HG02610 (cell line): ENCODE measurements around the gene KBTBD3.
"Not testable (repeated sequence)": the region's sequence is repeated elsewhere in the genome, so short reads cannot be mapped to it uniquely, and the experiment has no call there.

Experiments
- ATAC-seq: cut with Tn5 transposase; IDR thresholded peaks from one replicate; pipeline ENCODE4 v1.9.1; 2021; ENCODE audit warnings: mild to moderate bottlenecking, moderate library complexity; ENCODE audit not compliant: unreplicated experiment

Gene KBTBD3

GRCh38 chr11:106012744-106013143 lies 64.4 kb downstream of the KBTBD3 start:
- no peak for ATAC-seq

DNA sequence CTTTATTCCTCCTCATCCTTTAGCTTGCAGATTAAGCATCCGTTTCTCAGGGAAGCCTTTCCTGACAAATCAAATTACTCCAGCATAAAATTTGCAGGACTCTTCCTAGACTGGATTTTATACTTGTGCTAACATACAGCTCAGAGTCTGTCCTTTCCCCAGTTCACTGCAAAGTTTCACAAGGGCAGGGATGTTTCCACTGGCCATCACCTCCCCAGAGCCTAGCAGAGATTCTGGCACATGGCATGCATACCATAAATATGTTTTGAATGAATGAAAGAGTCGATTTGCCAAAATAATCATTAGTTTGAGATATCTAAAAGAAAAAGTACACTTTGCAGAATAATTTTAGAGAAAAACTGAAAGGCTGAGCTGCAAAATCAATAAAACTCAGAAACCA lies 65.7 kb downstream of the KBTBD3 start:
- ATAC-seq = no peak

- ATAC-seq = not testable (repeated sequence)
These were observed 74.1 kb downstream of the KBTBD3 start for GRCh38 chr11:106003094-106003493.

- ATAC-seq = peak; percentile 68
These were observed 75.7 kb downstream of the KBTBD3 start for GRCh38 chr11:106001304-106002012.
